ENCODE results near the gene AP2A2.

Gene AP2A2

DNA sequence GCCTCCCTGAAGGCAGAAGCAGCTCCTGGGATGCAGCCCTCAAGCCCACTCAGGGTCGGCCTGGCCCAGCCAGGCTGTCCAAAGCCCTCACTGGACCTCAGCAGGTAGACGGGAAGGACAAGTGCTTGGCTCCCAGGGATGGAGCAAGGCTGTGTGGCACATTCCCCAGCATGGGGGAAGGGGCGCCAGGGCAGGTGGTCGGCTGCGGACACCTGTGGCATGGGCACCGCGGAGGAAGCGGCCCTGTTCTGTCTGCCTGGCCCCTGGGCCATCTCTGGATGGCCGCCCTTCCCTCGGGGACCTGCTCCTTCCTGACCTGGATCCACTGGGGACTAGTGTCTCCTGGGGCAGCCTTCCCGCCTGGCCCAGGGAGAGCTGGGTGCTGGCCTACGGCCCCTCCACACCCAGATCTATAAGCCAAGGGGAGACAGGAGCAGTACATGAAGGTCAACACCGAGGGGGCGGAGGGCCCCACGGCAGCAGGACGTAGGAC lies 41.0 kb upstream of the AP2A2 start:
- no peak overlapping the region for H2AFZ ChIP-seq (ENCODE audit: low read length)
- no peak overlapping the region for H3K4me2 ChIP-seq (ENCODE audit: low read depth, low read length, poor library complexity, severe bottlenecking)
- no peaks in the 10 kb centered on the region for H3K9me2 ChIP-seq (replicated peaks; ENCODE audit: low read depth, low read length)
- H3K79me2 ChIP-seq (ENCODE audit: insufficient read depth, low read length), result no peaks in the 10 kb centered on the region
- H4K20me1 ChIP-seq (ENCODE audit: insufficient read depth, low read length, poor library complexity, severe bottlenecking), result no peaks in the 10 kb centered on the region
- H3K4me1 ChIP-seq (ENCODE audit: insufficient read depth, low read length, poor library complexity, severe bottlenecking), result no peaks in the 10 kb centered on the region
- H3K9me3 ChIP-seq (ENCODE audit: insufficient read depth, low read depth, low read length), result no peaks in the 10 kb centered on the region
- TF ChIP-seq, protein P1, sequence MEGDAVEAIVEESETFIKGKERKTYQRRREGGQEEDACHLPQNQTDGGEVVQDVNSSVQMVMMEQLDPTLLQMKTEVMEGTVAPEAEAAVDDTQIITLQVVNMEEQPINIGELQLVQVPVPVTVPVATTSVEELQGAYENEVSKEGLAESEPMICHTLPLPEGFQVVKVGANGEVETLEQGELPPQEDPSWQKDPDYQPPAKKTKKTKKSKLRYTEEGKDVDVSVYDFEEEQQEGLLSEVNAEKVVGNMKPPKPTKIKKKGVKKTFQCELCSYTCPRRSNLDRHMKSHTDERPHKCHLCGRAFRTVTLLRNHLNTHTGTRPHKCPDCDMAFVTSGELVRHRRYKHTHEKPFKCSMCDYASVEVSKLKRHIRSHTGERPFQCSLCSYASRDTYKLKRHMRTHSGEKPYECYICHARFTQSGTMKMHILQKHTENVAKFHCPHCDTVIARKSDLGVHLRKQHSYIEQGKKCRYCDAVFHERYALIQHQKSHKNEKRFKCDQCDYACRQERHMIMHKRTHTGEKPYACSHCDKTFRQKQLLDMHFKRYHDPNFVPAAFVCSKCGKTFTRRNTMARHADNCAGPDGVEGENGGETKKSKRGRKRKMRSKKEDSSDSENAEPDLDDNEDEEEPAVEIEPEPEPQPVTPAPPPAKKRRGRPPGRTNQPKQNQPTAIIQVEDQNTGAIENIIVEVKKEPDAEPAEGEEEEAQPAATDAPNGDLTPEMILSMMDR (conservative IDR thresholded peaks at IDR 0.05; ENCODE audit: low read length), result no peak
- TF ChIP-seq EZH2phosphoT487 (IDR thresholded peaks at IDR 0.05; ENCODE audit: borderline replicate concordance), result no peak
- no peaks in the 10 kb centered on the region for H3F3A ChIP-seq (ENCODE audit: low read depth)
- peaks cover 3% of the 10 kb centered on the region; the same call in 1 of the 2 replicates for H3K36me3 ChIP-seq (ENCODE audit: insufficient read depth, low read length)
- no peak overlapping the region for H3K4me3 ChIP-seq (ENCODE audit: low read length, poor library complexity, severe bottlenecking)
- no peak overlapping the region for H3K9ac ChIP-seq (ENCODE audit: low read depth, low read length, poor library complexity, severe bottlenecking)
- no peaks in the 10 kb centered on the region for H3K27me3 ChIP-seq (ENCODE audit: insufficient read depth, low read length, poor library complexity, severe bottlenecking)

DNA sequence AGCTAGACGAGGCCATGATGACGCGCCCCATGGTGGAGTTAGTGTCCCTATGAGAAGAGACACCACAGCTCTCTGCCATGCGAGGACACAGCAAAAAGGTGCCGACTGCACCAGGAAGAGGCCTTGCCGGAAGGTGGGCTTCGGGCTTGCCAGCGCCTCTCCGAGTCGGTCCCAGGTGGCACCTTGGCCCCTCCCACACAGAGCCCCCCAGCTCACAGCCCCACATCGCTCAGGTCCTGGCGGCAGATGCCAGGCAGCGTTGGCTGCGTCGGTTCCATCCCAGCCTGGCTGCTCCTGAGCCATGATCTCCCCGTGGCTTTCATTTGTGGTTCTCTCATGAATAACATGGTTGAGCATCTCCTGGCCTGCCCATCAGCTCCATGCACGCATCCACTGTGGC lies 39.1 kb upstream of the AP2A2 start:
- H3K4me1 ChIP-seq (ENCODE audit: insufficient read depth, low read length, poor library complexity, severe bottlenecking), result peaks cover 8% of the 10 kb centered on the region
- H3K9me2 ChIP-seq (replicated peaks; ENCODE audit: low read depth, low read length), result no peaks in the 10 kb centered on the region
- H3K4me3 ChIP-seq (ENCODE audit: low read length, poor library complexity, severe bottlenecking), result no peak overlapping the region
- no peak overlapping the region for H3K9ac ChIP-seq (ENCODE audit: low read depth, low read length, poor library complexity, severe bottlenecking)
- no peaks in the 10 kb centered on the region for H3F3A ChIP-seq (ENCODE audit: low read depth)
- H4K20me1 ChIP-seq (ENCODE audit: insufficient read depth, low read length, poor library complexity, severe bottlenecking), result no peaks in the 10 kb centered on the region
- H3K9me3 ChIP-seq (ENCODE audit: insufficient read depth, low read depth, low read length), result no peaks in the 10 kb centered on the region
- TF ChIP-seq, protein P1 (conservative IDR thresholded peaks at IDR 0.05; ENCODE audit: low read length), result no peak
- TF ChIP-seq EZH2phosphoT487 (IDR thresholded peaks at IDR 0.05; ENCODE audit: borderline replicate concordance), result no peak
- H3K27me3 ChIP-seq (ENCODE audit: insufficient read depth, low read length, poor library complexity, severe bottlenecking), result no peaks in the 10 kb centered on the region
- H3K79me2 ChIP-seq (ENCODE audit: insufficient read depth, low read length), result no peaks in the 10 kb centered on the region
- no peaks in the 10 kb centered on the region for H3K36me3 ChIP-seq (ENCODE audit: insufficient read depth, low read length)
- no peak overlapping the region for H3K4me2 ChIP-seq (ENCODE audit: low read depth, low read length, poor library complexity, severe bottlenecking)
- H2AFZ ChIP-seq (ENCODE audit: low read length), result no peak overlapping the region

DNA sequence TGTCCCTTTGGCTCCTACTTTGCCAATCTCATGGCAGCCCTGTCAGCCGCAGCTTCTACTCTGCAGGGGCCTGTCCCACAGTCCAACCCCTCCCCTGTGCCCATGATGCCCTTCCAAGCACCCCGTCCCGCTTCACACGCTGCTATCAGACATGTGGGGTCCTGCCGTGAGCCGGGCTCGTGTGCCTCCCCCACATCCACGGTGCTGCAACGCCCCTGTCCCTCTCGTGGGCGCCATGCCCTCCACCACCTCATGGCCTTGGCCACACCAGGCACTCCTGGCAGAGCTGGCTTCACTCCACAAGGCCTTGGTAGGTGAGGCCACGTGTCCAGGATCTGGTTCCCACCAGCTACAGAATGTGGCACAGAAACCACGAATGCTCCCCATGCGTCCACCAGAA lies 38.1 kb upstream of the AP2A2 start:
- Histone ChIP-seq H3K9me3 (ENCODE audit: insufficient read depth, low read depth, low read length) (no peaks in the 10 kb centered on the region), H3K9me2 (replicated peaks; ENCODE audit: low read depth, low read length) (no peaks in the 10 kb centered on the region), H3K36me3 (ENCODE audit: insufficient read depth, low read length) (no peaks in the 10 kb centered on the region), H3F3A (ENCODE audit: low read depth) (no peaks in the 10 kb centered on the region), H3K4me1 (ENCODE audit: insufficient read depth, low read length, poor library complexity, severe bottlenecking) (peaks cover 15% of the 10 kb centered on the region), H3K4me2 (ENCODE audit: low read depth, low read length, poor library complexity, severe bottlenecking) (no peak overlapping the region), H2AFZ (ENCODE audit: low read length) (no peak overlapping the region), H3K27me3 (ENCODE audit: insufficient read depth, low read length, poor library complexity, severe bottlenecking) (no peaks in the 10 kb centered on the region), H3K9ac (ENCODE audit: low read depth, low read length, poor library complexity, severe bottlenecking) (no peak overlapping the region), H3K79me2 (ENCODE audit: insufficient read depth, low read length) (no peaks in the 10 kb centered on the region), H4K20me1 (ENCODE audit: insufficient read depth, low read length, poor library complexity, severe bottlenecking) (no peaks in the 10 kb centered on the region), H3K4me3 (ENCODE audit: low read length, poor library complexity, severe bottlenecking) (no peak overlapping the region)
- TF ChIP-seq EZH2phosphoT487 (IDR thresholded peaks at IDR 0.05; ENCODE audit: borderline replicate concordance), result no peak
- TF ChIP-seq, protein P1 (conservative IDR thresholded peaks at IDR 0.05; ENCODE audit: low read length), result no peak

Data from Loucy (cell line).